ENCODE results near the gene ASPSCR1.

- TF ChIP-seq POLR2A (IDR thresholded peaks at IDR 0.05; ENCODE audit: low read length) (no peak), GATA1 (IDR thresholded peaks at IDR 0.05; ENCODE audit: low read depth, low read length) (no peak)
These were observed 66.1 kb downstream of the ASPSCR1 start for GRCh38 chr17:82043507-82043906.

Measured in erythroblast (primary cell).